Right ventricle myocardium inferior (tissue), 1 donor: ENCODE data around the gene NIPSNAP2. TPM values are rescaled to one million over a fixed set of nuclear protein-coding genes. Genes with fewer than 3 reads are reported as not detected.
A peak's percentile ranks its signal among the peaks of the same experiment; 100 is the strongest.
"Not testable (repeated sequence)": the region's sequence is repeated elsewhere in the genome, so short reads cannot be mapped to it uniquely, and the experiment has no call there.

Experiments
- ATAC-seq: fragments of 200-7000 bp; cut with Tn5 transposase; one replicate; pipeline ENCODE4 v1.9.1; 2020; ENCODE audit warnings: mild to moderate bottlenecking, moderate library complexity
- DNase-seq: peaks from one replicate; pipeline ENCODE4 v3.0.0; 2021; ENCODE audit errors: missing footprints
- intact Hi-C: fragments of 100-400 bp; cut with DNase I; formaldehyde crosslinking; loops from one replicate; pipeline ENCODE4 v1.11.0; 2022
- long read RNA-seq: library from polyadenylated mRNA; unstranded; transcript quantifications from one replicate; pipeline ENCODE4 v2.0.0, GENCODE V29; 2021
- total RNA-seq: library from RNA; stranded (reverse); fragmentation: NEBNext Ultra II Directional; extraction: Animal tissue kit (Norgen Biotek cat#: 25700); gene quantifications from one replicate; pipeline ENCODE4 v1.2.1, GENCODE V29; 2021
- donor health status: DM: no; HTN: yes; CAD: no; lungs with severe emphysema.

Gene NIPSNAP2
- total RNA-seq = 348 TPM
- long read RNA-seq, transcript NIPSNAP2-201 (10 exons, 1,999 nt) = major isoform, 305 of 338 reads
- long read RNA-seq, partial matches to known transcripts = 8 of 338 reads
- long read RNA-seq, other reads (novel, unspliced or antisense) = 23 of 338 reads

GRCh38 chr7:55964261-55965099 is at the start of gene NIPSNAP2:
Gene NIPSNAP2, plus strand, starts transcription at chr7:55964585. Its CDS starts 25 bp downstream, at chr7:55964610.
- DNase-seq (peak; percentile 92), ATAC-seq (peak; percentile 96)
- intact Hi-C loops = loop anchor here (5.0 to 10.0 kb wide), 3 partner anchors 77 to 1380 kb away; partner anchors contain the start of genes CCT6A, PSPH and ZNF713

- intact Hi-C loops = no loop called here
These were observed 46.6 kb upstream of the NIPSNAP2 start for GRCh38 chr7:55917771-55918170.

GRCh38 chr7:55928006-55928767 is 36.2 kb upstream of the NIPSNAP2 start:
- intact Hi-C loops = no loop called here
- no peak for DNase-seq
- no peak for ATAC-seq

More at GRCh38 chr7:55917771-55918170, 46.6 kb upstream of the NIPSNAP2 start:
- DNase-seq = no peak
- no peak for ATAC-seq

- ATAC-seq (no peak), DNase-seq (no peak)
- intact Hi-C loops = no loop called here
These were observed 32.8 kb upstream of the NIPSNAP2 start for GRCh38 chr7:55931421-55932151.

- ATAC-seq = no peak
- intact Hi-C loops = no loop called here
- DNase-seq = no peak
These were observed 24.8 kb upstream of the NIPSNAP2 start for GRCh38 chr7:55939514-55940123.

GRCh38 chr7:55946545-55946944 is 17.8 kb upstream of the NIPSNAP2 start:
- ATAC-seq = no peak
- intact Hi-C loops = no loop called here

GRCh38 chr7:55951637-55952351 is 12.6 kb upstream of the NIPSNAP2 start, which contains the start of gene MRPS17:
Gene MRPS17, plus strand, starts transcription at chr7:55951877. Its CDS starts 1,319 bp downstream, at chr7:55953196.
- intact Hi-C loops = loop anchor here (2.0 to 10.0 kb wide), 3 partner anchors 63 to 587 kb away; partner anchors contain the start of gene LANCL2
- DNase-seq = peak; percentile 96
- peak; percentile 100 for ATAC-seq

More at GRCh38 chr7:55946545-55946944, 17.8 kb upstream of the NIPSNAP2 start:
- no peak for DNase-seq

GRCh38 chr7:55952352-55952671 is 12.1 kb upstream of the NIPSNAP2 start:
- intact Hi-C loops = loop anchor here (5.0 to 10.0 kb wide), 2 partner anchors 310 to 588 kb away; partner anchors contain the start of gene LANCL2
- not testable (repeated sequence) for ATAC-seq

GRCh38 chr7:55953707-55954475 is 10.5 kb upstream of the NIPSNAP2 start:
- DNase-seq (no peak), ATAC-seq (no peak)
- intact Hi-C loops = loop anchor here (5.0 to 10.0 kb wide), 2 partner anchors 312 to 589 kb away; partner anchors contain the start of gene LANCL2

More at GRCh38 chr7:55952352-55952671, 12.1 kb upstream of the NIPSNAP2 start:
- DNase-seq = not testable (repeated sequence)

GRCh38 chr7:55957190-55957589 is 7.2 kb upstream of the NIPSNAP2 start:
- intact Hi-C loops = loop anchor here (10.0 kb wide), 1 partner anchor 592 kb away; the partner anchor contains the start of gene LANCL2
- no peak for ATAC-seq
- no peak for DNase-seq

- ATAC-seq = no peak
- intact Hi-C loops = loop anchor here (5.0 to 10.0 kb wide), 2 partner anchors 75 to 1383 kb away; partner anchors contain the start of gene ZNF713
These were observed 2.4 kb upstream of the NIPSNAP2 start for GRCh38 chr7:55962014-55962413.

GRCh38 chr7:55963584-55964168 is 709 bp upstream of the NIPSNAP2 start:
- ATAC-seq (no peak), DNase-seq (no peak)
- intact Hi-C loops = loop anchor here (5.0 to 10.0 kb wide), 2 partner anchors 76 to 1381 kb away; partner anchors contain the start of gene ZNF713

More at GRCh38 chr7:55962014-55962413, 2.4 kb upstream of the NIPSNAP2 start:
- DNase-seq = no peak

GRCh38 chr7:55965100-55965470 is 700 bp downstream of the NIPSNAP2 start:
- DNase-seq (no peak), ATAC-seq (no peak)
- intact Hi-C loops = loop anchor here (5.0 to 10.0 kb wide), 2 partner anchors 87 to 1380 kb away; partner anchors contain the start of genes CCT6A and PSPH

GRCh38 chr7:55965805-55966421 is 1.5 kb downstream of the NIPSNAP2 start:
- peak; percentile 74 for DNase-seq
- intact Hi-C loops = loop anchor here (5.0 to 10.0 kb wide), 2 partner anchors 86 to 1379 kb away; partner anchors contain the start of genes CCT6A and PSPH
- peak; percentile 39 for ATAC-seq

- ATAC-seq = no peak
- intact Hi-C loops = loop anchor here (5.0 to 10.0 kb wide), 2 partner anchors 85 to 1378 kb away; partner anchors contain the start of genes CCT6A and PSPH
- DNase-seq = no peak
These were observed 2.5 kb downstream of the NIPSNAP2 start for GRCh38 chr7:55966851-55967250.
